HT1080 (cell line): ENCODE data around the gene C4orf50. TPM values are rescaled to one million over a fixed set of nuclear protein-coding genes. Genes with fewer than 3 reads are reported as not detected.
A peak's percentile ranks its signal among the peaks of the same experiment; 100 is the strongest.
"Not testable (repeated sequence)": the region's sequence is repeated elsewhere in the genome, so short reads cannot be mapped to it uniquely, and the experiment has no call there.

Source experiments
- DNase-seq: peaks from one replicate; pipeline ENCODE4 v3.0.0-alpha.2; 2015; ENCODE audit warnings: low read depth
- small RNA-seq: library from RNA; depleted of rRNA; stranded (forward); fragments of <200 nt; gene quantifications from one replicate; pipeline ENCODE3, GENCODE V24; 2014
- total RNA-seq: library from RNA; depleted of rRNA; stranded (reverse); fragments of >200 nt; shearing (Covaris generic); gene quantifications from 2 replicates; pipeline ENCODE4 v1.2.3, GENCODE V29; 2014; rRNA removed

C4orf50 gene
- total RNA-seq, 1 experiment from 2014 or later = not detected

- DNase-seq = no peak
These were observed 151.1 kb downstream of the C4orf50 start for GRCh38 chr4:5866841-5867813.

GRCh38 chr4:5865896-5866599, 152.2 kb downstream of the C4orf50 start:
- DNase-seq = peak; percentile 26

- DNase-seq = peak; percentile 94
These were observed 154.6 kb downstream of the C4orf50 start for GRCh38 chr4:5863461-5864113.

- no peak for DNase-seq
These were observed 160.0 kb downstream of the C4orf50 start for GRCh38 chr4:5858020-5858769.

GRCh38 chr4:5857199-5857598, 161.0 kb downstream of the C4orf50 start:
- DNase-seq = no peak

- not testable (repeated sequence) for DNase-seq
These were observed 161.9 kb downstream of the C4orf50 start for GRCh38 chr4:5856362-5856761.

- no peak for DNase-seq
These were observed 163.3 kb downstream of the C4orf50 start for GRCh38 chr4:5854929-5855328.

- DNase-seq = no peak
These were observed 165.6 kb downstream of the C4orf50 start for GRCh38 chr4:5852523-5853202.

- DNase-seq = no peak
These were observed 166.5 kb downstream of the C4orf50 start for GRCh38 chr4:5851637-5852301.

Small RNA genes lying within 50 kb of the gene (small RNA-seq; reads per million reads assigned to genes)
- gene MIR378D1 = not detected

Other genes with a start within 250 kb of the C4orf50 start
- gene CRMP1, start 125.3 kb downstream of the C4orf50 start, total RNA-seq = 0.05 TPM in 1 of 2 replicates, not detected in the other
- 0.03 TPM in 1 of 2 replicates, not detected in the other for gene JAKMIP1, start 182.1 kb upstream of the C4orf50 start, total RNA-seq